Left lobe of liver (tissue), 2 donors: Measurements from ENCODE around the gene CCDC88C. TPM values are rescaled to one million over a fixed set of nuclear protein-coding genes. Genes with fewer than 3 reads are reported as not detected.
"Not testable (repeated sequence)": the region's sequence is repeated elsewhere in the genome, so short reads cannot be mapped to it uniquely, and the experiment has no call there.

Experiments
- ATAC-seq: fragments of 200-7000 bp; cut with Tn5 transposase; one replicate; pipeline ENCODE4 v1.9.1; 2020; ENCODE audit warnings: mild to moderate bottlenecking, moderate library complexity
- DNase-seq: peaks from one replicate; pipeline ENCODE4 v3.0.0-alpha.2; 2020; ENCODE audit warnings: low spot score
- total RNA-seq: library from RNA; stranded (reverse); gene quantifications from one replicate; pipeline ENCODE4 v1.2.1, GENCODE V29; 2021
- donor health status: DM: no; HTN: no; CAD: no; lungs with moderate emphysema.
- donor health status: DM: no; HTN: yes; CAD: no.

CCDC88C gene
- 4.1 TPM for total RNA-seq

GRCh38 chr14:91417120-91417982 lies at the start of gene CCDC88C:
TSS of gene CCDC88C (minus strand) at chr14:91417820. CDS start at chr14:91417690, 130 bp downstream.
- ATAC-seq (peak; percentile 61), DNase-seq (peak; percentile 58)

GRCh38 chr14:91466192-91466591 lies 48.6 kb upstream of the CCDC88C start:
- DNase-seq: no peak
- no peak for ATAC-seq

DNA sequence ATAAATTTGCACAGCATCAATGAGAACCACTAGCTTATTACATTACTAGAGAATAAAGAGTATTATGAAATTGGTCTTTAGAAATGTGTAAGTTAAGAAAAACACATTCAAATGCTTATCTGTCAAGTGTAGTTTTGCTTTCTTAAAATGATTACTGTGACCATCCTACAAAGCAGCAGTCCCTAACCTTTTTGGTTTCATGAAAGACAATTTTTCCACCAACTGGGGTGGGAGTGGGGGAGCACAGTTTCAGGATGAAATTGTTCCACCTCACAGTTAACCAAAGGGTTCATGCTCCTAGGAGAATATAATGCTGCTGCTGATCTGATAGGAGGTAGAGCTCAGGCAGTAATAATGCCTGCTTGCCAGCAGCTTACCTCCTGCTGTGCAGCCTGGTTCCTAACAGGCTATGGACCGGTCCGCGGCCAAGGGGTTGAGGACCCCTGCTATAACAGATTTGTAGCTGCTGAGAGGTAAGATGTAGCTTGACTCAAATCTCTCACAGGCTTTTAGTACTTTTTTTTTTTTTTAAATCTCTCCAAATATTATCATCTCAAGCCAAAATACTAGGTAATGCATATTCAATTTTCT lies 47.1 kb upstream of the CCDC88C start:
- ATAC-seq (no peak), DNase-seq (no peak)

- DNase-seq (no peak), ATAC-seq (no peak)
Observed at GRCh38 chr14:91458612-91459011, 41.0 kb upstream of the CCDC88C start.

- no peak for ATAC-seq
- no peak for DNase-seq
Observed at GRCh38 chr14:91456283-91456682, 38.7 kb upstream of the CCDC88C start.

DNA sequence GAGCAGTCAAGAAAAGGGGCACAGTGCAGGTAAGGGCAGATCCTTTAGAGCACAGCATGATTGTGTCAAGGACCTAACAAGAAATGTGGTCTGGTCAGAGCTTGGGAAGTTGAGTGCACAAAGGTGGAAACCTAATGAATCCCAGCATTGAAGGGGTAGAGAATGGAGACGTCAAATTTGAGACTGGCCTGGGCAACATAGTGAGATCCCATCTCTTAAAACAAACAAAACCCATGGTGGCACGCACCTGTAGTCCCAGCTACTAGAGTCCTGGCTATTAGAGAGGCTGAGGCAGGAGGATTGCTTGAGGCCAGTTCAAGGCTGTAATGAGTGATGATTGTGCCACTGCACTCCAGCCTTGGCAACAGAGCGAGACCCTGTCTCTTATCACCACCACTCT lies 37.0 kb upstream of the CCDC88C start:
- no peak for ATAC-seq
- no peak for DNase-seq

DNA sequence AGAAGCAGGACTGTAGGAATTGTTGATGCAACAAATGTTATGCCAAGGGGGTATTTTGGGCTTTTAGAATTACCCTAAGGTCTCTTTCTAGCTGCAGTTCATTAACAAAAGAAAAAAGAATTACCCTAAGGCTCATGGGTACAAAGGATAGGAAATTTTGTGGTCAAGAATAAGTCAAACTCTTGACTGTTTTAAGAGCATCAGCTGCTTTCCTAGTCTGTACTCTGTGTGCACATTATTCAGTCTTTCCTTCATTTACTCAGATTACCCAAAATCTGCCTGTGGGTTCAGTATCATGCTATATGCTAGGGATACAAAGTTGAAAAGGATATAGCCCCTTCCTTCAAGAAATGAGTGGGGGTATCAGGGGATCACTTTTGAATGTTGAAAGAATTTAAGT lies 36.5 kb upstream of the CCDC88C start:
- ATAC-seq (no peak), DNase-seq (no peak)

DNA sequence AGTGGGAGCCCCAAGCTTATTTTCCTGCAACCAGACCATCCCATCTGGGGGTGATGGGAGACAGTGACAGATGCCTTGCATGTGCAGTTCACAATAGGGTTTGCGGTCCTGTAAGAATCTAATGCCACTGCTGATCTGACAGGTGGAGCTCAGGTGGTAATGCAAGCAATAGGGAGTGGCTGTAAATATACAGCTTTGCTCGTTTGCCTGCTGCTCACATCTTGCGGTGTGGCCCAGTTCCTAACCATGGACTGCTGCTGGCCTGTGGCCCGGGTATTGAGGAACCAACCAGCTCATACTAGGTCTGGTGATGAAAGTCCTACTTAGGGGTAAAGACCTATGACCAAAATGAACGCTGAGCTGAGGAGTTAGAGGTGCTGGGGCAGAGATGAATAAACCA lies 36.1 kb upstream of the CCDC88C start:
- DNase-seq (no peak), ATAC-seq (peak; percentile 75)

DNA sequence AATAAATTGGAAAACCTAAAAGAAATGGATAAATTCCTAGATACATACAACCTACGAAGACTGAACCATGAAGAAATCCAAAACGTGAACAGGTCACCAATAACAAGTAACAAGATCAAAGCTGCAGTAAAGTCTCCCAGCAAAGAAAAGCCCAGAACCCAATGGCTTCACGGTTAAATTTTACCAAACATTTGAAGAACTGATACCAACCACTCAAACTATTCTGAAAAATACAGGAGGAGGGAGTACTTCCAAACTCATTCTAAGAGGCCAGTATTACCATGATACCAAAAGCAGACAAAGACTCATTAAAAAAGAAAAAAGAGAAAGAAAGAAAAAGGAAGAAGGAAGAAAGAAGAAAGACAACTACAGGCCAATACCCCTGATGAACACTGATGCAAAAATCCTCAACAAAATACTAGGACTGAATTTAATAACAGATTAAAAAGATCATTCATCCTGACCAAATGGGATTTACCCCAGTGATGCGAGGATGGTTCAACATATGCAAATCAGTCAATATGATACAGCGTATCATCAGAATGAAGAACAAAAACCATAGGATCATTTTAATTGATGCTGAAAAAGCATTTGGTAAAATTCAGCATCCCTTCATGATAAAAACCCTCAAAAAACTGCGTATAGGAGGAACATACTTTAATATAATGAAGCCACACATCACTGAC lies 26.9 kb upstream of the CCDC88C start:
- ATAC-seq (no peak), DNase-seq (no peak)

DNA sequence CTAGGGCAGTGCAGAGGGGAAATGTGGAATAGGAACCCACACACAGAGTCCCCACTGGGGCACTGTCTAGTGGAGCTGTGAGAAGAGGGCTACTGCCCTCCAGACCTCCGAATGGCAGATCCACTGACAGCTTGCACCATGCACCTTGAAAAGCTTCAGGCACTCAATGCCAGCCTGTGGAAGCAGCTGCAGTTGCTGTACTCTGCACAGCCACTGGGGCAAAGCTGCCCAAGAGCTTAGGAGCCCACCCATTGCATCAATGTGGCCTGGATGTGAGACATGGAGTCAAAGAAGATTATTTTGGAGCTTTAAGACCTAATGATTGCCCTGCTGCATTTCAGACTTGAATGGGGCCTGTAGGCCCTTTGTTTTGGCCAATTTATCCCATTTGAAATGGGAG lies 21.7 kb upstream of the CCDC88C start:
- DNase-seq (no peak), ATAC-seq (no peak)

DNA sequence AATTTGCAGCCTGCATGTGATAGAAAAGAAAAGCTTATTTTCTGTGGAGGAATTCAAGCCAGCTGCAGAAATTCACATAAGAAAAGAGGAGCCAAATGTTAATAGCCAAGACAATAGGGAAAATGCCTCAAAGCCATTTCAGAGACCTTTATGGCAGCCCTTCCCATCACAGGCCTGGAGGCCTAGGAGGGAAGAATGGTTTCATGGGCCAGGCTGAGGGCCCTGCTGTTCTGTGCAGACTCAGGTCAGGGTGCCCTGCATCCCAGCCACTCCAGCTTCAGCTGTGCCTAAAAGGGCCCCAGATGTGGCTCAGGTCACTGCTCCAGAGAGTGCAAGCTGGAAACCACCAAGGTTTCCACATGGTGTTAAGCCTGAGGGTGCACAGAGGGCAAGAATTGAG lies 21.2 kb upstream of the CCDC88C start:
- ATAC-seq (no peak), DNase-seq (no peak)

DNA sequence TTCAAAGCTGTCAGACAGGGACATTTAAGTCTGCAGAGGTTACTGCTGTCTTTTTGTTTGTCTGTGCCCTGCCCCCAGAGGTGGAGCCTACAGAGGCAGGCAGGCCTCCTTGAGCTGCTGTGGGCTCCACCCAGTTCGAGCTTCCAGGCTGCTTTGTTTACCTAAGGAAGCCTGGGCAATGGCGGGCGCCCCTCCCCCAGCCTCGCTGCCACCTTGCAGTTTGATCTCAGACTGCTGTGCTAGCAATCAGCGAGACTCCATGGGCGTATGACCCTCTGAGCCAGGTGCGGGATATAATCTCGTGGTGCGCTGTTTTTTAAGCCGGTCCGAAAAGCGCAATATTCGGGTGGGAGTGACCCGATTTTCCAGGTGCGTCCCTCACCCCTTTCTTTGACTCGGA lies 18.6 kb upstream of the CCDC88C start:
- not testable (repeated sequence) for ATAC-seq, DNase-seq

- no peak for DNase-seq
- no peak for ATAC-seq
Observed at GRCh38 chr14:91429385-91429784, 11.8 kb upstream of the CCDC88C start.

DNA sequence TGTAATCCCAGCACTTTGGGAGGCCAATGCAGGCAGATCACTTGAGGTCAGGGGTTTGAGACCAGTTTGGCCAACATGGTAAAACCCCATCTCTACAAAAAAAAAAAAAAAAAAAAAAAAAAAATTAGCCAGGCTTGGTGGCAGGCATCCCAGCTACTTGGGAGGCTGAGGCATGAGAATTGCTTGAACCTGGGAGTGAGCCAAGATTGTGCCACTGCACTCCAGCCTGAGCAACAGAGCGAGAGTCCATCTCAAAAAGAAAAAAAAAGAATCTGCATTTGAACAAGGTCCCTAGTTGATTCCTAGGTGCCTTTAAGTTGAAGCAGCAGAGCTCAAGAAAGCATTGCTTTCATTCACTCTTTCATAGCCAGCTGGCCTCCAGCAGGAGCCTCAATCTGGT lies 11.3 kb upstream of the CCDC88C start:
- ATAC-seq, DNase-seq: not testable (repeated sequence)

DNA sequence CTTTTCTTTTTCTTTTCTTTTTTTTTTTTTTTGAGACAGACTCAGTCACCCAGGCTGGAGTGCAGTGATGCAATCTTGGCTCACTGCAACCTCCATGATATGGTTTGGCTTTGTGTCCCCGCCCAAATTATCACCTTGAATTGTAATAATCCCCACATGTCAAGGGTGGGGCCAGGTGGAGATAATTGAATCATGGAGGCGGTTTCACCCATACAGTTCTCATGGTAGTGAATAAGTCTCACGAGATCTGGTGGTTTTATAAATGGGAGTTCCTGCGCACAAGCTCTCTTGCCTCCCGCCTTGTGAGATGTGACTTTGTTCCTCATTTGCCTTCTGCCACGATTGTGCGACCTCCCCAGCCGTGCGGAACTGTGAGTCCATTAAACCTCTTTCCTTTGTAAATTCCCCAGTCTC lies 7.9 kb upstream of the CCDC88C start:
- DNase-seq, ATAC-seq: not testable (repeated sequence)

- no peak for DNase-seq
- no peak for ATAC-seq
Observed at GRCh38 chr14:91424813-91425530, 7.4 kb upstream of the CCDC88C start.

GRCh38 chr14:91420686-91421085 lies 3.1 kb upstream of the CCDC88C start:
- no peak for DNase-seq
- ATAC-seq: no peak

- DNase-seq (no peak), ATAC-seq (no peak)
Observed at GRCh38 chr14:91419451-91419850, 1.8 kb upstream of the CCDC88C start.

GRCh38 chr14:91419044-91419397 lies 1.4 kb upstream of the CCDC88C start:
- peak; percentile 34 for DNase-seq
- ATAC-seq: no peak

DNA sequence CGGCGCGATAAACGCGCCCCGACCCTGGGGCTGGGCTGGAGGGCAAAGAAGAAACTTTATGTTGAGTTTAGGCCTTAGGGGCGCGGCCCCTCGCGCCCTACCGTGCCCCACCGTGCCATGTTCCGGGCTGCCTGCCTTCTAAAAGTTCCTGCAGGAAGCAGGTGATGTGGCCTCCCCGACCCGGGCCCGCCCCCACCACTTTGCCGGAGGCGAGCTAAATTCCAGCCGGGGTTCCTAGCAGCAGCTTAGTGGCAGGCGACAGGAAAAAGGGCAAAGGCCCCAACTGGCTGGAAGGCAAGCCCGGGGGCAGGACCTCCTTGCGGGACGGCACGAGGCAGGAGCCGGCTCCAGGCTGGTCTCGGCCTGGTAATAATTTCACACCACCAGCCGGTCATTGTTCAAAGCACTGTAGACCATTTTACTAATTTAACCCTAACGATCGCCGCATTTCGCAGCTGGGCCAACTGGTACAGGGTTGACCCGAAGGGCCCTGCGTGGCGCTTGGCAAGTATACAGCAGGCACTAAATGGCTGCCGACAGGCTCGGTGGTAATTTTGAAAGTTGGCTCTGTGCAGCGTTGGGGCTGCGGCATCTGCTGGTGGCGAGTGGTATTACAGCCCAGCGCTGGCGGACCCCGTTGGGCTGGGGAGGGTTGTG lies 895 bp upstream of the CCDC88C start:
- ATAC-seq (peak; percentile 82), DNase-seq (peak; percentile 77)

GRCh38 chr14:91417983-91418386 lies 365 bp upstream of the CCDC88C start:
- peak; percentile 47 for ATAC-seq

More at GRCh38 chr14:91417983-91418386, 365 bp upstream of the CCDC88C start:
- DNase-seq: peak; percentile 58
